Naive thymus-derived CD4-positive, alpha-beta T cell (primary cell): ENCODE data around the gene DLST. TPM values are rescaled to one million over a fixed set of nuclear protein-coding genes. Genes with fewer than 3 reads are reported as not detected.

Source experiments
- ATAC-seq: fragments of 150-1000 bp; cut with Tn5 transposase; 2 replicates; pipeline ENCODE4 v1.10.0; 2021; ENCODE audit warnings: mild to moderate bottlenecking, moderate library complexity
- CTCF ChIA-PET: fragments of 350-600 bp; sonication (Branson Sonifier 250); formaldehyde crosslinking; loops from one replicate; lab custom pipeline; 2021; ENCODE audit warnings: antibody characterized with exemption; lab: Charles Lee
- POLR2A ChIA-PET: fragments of 350-600 bp; sonication (Branson Sonifier 250); formaldehyde crosslinking; loops from one replicate; lab custom pipeline; 2021; ENCODE audit warnings: antibody characterized with exemption, inconsistent platforms; lab: Charles Lee
- DNase-seq, 9 donors: peaks; one replicate each; pipeline versions ENCODE4 v3.0.0 to v3.0.0-alpha.2; 2020 to 2022; ENCODE audit warnings: mixed read lengths in 1 of 9
- H3K27ac ChIP-seq: one replicate; pipeline ENCODE4 v1.7.0; 2013; ENCODE audit warnings: mild to moderate bottlenecking, low read depth, low read length, moderate library complexity
- H3K27me3 ChIP-seq, 2 donors: one replicate each; pipeline ENCODE4 v1.7.0; 2013; ENCODE audit warnings: low read length in 2 of 2, mild to moderate bottlenecking in 2 of 2, moderate library complexity in 2 of 2; ENCODE audit not compliant: control insufficient read depth in 2 of 2, insufficient read depth in 2 of 2
- H3K36me3 ChIP-seq, 3 experiments: 1 replicate in 2 of 3; 2 replicates in 1 of 3; pipeline ENCODE4 v1.7.0; 2013; ENCODE audit warnings: low read length in 3 of 3, mild to moderate bottlenecking in 3 of 3, moderate library complexity in 1 of 3; ENCODE audit not compliant: insufficient read depth in 3 of 3, control insufficient read depth in 2 of 3
- H3K4me1 ChIP-seq, 2 donors: one replicate each; pipeline ENCODE4 v1.7.0; 2013; ENCODE audit warnings: low read length in 2 of 2, mild to moderate bottlenecking in 2 of 2, moderate library complexity in 1 of 2; ENCODE audit not compliant: control insufficient read depth in 2 of 2, insufficient read depth in 2 of 2
- H3K4me3 ChIP-seq: 2 replicates; pipeline ENCODE4 v1.7.0; 2013; ENCODE audit warnings: mild to moderate bottlenecking, low read length
- H3K9me3 ChIP-seq, 3 experiments: 1 replicate in 2 of 3; 2 replicates in 1 of 3; pipeline ENCODE4 v1.7.0; 2013; ENCODE audit warnings: low read length in 3 of 3; ENCODE audit not compliant: control insufficient read depth in 2 of 3
- H3K27ac Mint-ChIP-seq, 9 donors: one replicate each; pipeline ENCODE4 v1.8.0; 2020 to 2022; ENCODE audit warnings: mixed read lengths in 9 of 9, mild to moderate bottlenecking in 8 of 9, moderate library complexity in 5 of 9, inconsistent platforms in 2 of 9
- H3K27me3 Mint-ChIP-seq, 5 donors: one replicate each; pipeline ENCODE4 v1.8.0; 2021 to 2022; ENCODE audit warnings: mixed read lengths in 5 of 5, mild to moderate bottlenecking in 1 of 5
- H3K36me3 Mint-ChIP-seq, 5 donors: one replicate each; pipeline ENCODE4 v1.8.0; 2020 to 2022; ENCODE audit warnings: mixed read lengths in 5 of 5, mild to moderate bottlenecking in 3 of 5, inconsistent platforms in 1 of 5
- H3K4me1 Mint-ChIP-seq, 7 donors: one replicate each; pipeline ENCODE4 v1.8.0; 2020 to 2022; ENCODE audit warnings: mixed read lengths in 7 of 7, mild to moderate bottlenecking in 3 of 7, inconsistent platforms in 1 of 7
- H3K4me3 Mint-ChIP-seq, 10 donors: one replicate each; pipeline ENCODE4 v1.8.0; 2020 to 2022; ENCODE audit warnings: mild to moderate bottlenecking in 10 of 10, mixed read lengths in 10 of 10, moderate library complexity in 6 of 10, inconsistent platforms in 2 of 10
- H3K9me3 Mint-ChIP-seq, 11 donors: one replicate each; pipeline ENCODE4 v1.8.0; 2020 to 2022; ENCODE audit warnings: mixed read lengths in 11 of 11, mild to moderate bottlenecking in 4 of 11, inconsistent platforms in 1 of 11, moderate library complexity in 1 of 11
- intact Hi-C, 2 donors: fragments of 100-400 bp; cut with micrococcal nuclease; formaldehyde crosslinking; loops; one replicate each; pipeline ENCODE4 v1.15.1; 2023
- polyA plus RNA-seq, 2 donors: library from polyadenylated mRNA; unstranded; fragments of 300-500 nt; fragmentation: Illumina TruSeq; gene quantifications; one replicate each; pipeline ENCODE4 v1.2.3, GENCODE V29; 2021
- total RNA-seq, 6 experiments: library from RNA in 5 of 6; stranded (reverse) in 5 of 6; gene quantifications; 1 replicate in 5 of 6; 2 replicates in 1 of 6; pipeline ENCODE4 v1.2.3 and lab custom pipeline; 2021 to 2026

Gene DLST
- total and polyA plus RNA-seq, 7 experiments from 2014 or later: 8.9 to 132 (median 96.0) TPM

- Histone ChIP-seq H3K4me3 (no peak overlapping the region), H3K9me3 (no peaks in the 10 kb centered on the region), H3K36me3 (no peaks in the 10 kb centered on the region), H3K4me1 (peaks cover 0 to under 1% of the 10 kb centered on the region in 2 donors), H3K27me3 (no peaks in the 10 kb centered on the region), H3K27ac (no peak overlapping the region)
- Mint-ChIP-seq H3K9me3 (no peaks in the 10 kb centered on the region), H3K36me3 (peaks cover 0 to 3% (median 0%) of the 10 kb centered on the region in 5 donors), H3K4me3 (no peak overlapping the region), H3K27me3 (no peaks in the 10 kb centered on the region), H3K4me1 (peaks cover 0 to 9% (median 6%) of the 10 kb centered on the region in 7 donors), H3K27ac (peak overlapping the region in 1 of 9 donors; percentile 59)
- intact Hi-C loops: no loop called here
- ChIA-PET CTCF (no interaction called here), POLR2A (no interaction called here)
- DNase-seq (no peak), ATAC-seq (no peak)
Observed at GRCh38 chr14:74918380-74918779, 36.7 kb downstream of the DLST start.

GRCh38 chr14:74919421-74920165 lies 37.9 kb downstream of the DLST start:
- H3K4me3 Mint-ChIP-seq: no peak overlapping the region
- peak overlapping the region in 1 of 9 donors; percentile 52 for H3K27ac Mint-ChIP-seq
- peaks cover 0 to 3% of the 10 kb centered on the region in 2 donors for H3K4me1 ChIP-seq
- peaks cover 0 to 16% (median 13%) of the 10 kb centered on the region in 7 donors for H3K4me1 Mint-ChIP-seq
- no peaks in the 10 kb centered on the region for H3K9me3 ChIP-seq
- no peaks in the 10 kb centered on the region for H3K36me3 ChIP-seq
- ChIA-PET POLR2A (no interaction called here), CTCF (no interaction called here)
- H3K27me3 ChIP-seq: no peaks in the 10 kb centered on the region
- H3K27ac ChIP-seq: no peak overlapping the region
- no peak for DNase-seq
- intact Hi-C loops: no loop called here
- peaks cover 0 to 3% (median 0%) of the 10 kb centered on the region in 5 donors for H3K36me3 Mint-ChIP-seq
- no peak overlapping the region for H3K4me3 ChIP-seq
- ATAC-seq: no peak
- no peaks in the 10 kb centered on the region for H3K9me3 Mint-ChIP-seq
- H3K27me3 Mint-ChIP-seq: peaks cover 0 to 4% (median 0%) of the 10 kb centered on the region in 5 donors

GRCh38 chr14:74920281-74920680 lies 38.6 kb downstream of the DLST start:
- POLR2A ChIA-PET: no interaction called here
- peaks cover 0 to 7% (median 0%) of the 10 kb centered on the region in 5 donors for H3K27me3 Mint-ChIP-seq
- no peak for ATAC-seq
- no peak overlapping the region for H3K27ac Mint-ChIP-seq
- H3K4me1 ChIP-seq: peaks cover 0 to 3% of the 10 kb centered on the region in 2 donors
- no peaks in the 10 kb centered on the region for H3K9me3 Mint-ChIP-seq
- H3K9me3 ChIP-seq: no peaks in the 10 kb centered on the region
- no peak for DNase-seq
- H3K4me3 Mint-ChIP-seq: no peak overlapping the region
- no peak overlapping the region for H3K4me3 ChIP-seq
- H3K27me3 ChIP-seq: no peaks in the 10 kb centered on the region
- H3K27ac ChIP-seq: no peak overlapping the region
- CTCF ChIA-PET: interaction anchor here (0.6 to 1.2 kb wide), 2 partner anchors 37 to 58 kb away, joined by 3 to 4 read pairs; no protein-coding TSS in a partner anchor
- intact Hi-C loops: no loop called here
- H3K4me1 Mint-ChIP-seq: peaks cover 0 to 16% (median 13%) of the 10 kb centered on the region in 7 donors
- peaks cover 0 to 3% (median 0%) of the 10 kb centered on the region in 5 donors for H3K36me3 Mint-ChIP-seq
- H3K36me3 ChIP-seq: no peaks in the 10 kb centered on the region

- POLR2A ChIA-PET: interaction anchor here (0.5 kb wide), 1 partner anchor 29 kb away, joined by 3 read pairs; no protein-coding TSS in a partner anchor
- Histone ChIP-seq H3K27ac (no peak overlapping the region), H3K36me3 (no peaks in the 10 kb centered on the region), H3K4me3 (no peak overlapping the region), H3K9me3 (no peaks in the 10 kb centered on the region), H3K27me3 (no peaks in the 10 kb centered on the region), H3K4me1 (peaks cover 0 to 3% of the 10 kb centered on the region in 2 donors)
- no peaks in the 10 kb centered on the region for H3K9me3 Mint-ChIP-seq
- H3K27ac Mint-ChIP-seq: no peak overlapping the region
- CTCF ChIA-PET: interaction anchor here (0.6 to 1.2 kb wide), 5 partner anchors 15 to 1147 kb away, joined by 3 to 5 read pairs (median 3); no protein-coding TSS in a partner anchor
- peaks cover 0 to under 1% (median 0%) of the 10 kb centered on the region in 5 donors for H3K36me3 Mint-ChIP-seq
- peaks cover 0 to 11% (median 0%) of the 10 kb centered on the region in 5 donors for H3K27me3 Mint-ChIP-seq
- H3K4me1 Mint-ChIP-seq: peaks cover 0 to 16% (median 13%) of the 10 kb centered on the region in 7 donors
- H3K4me3 Mint-ChIP-seq: no peak overlapping the region
- DNase-seq (no peak), ATAC-seq (no peak)
- intact Hi-C loops: no loop called here
Observed at GRCh38 chr14:74921053-74921620, 39.4 kb downstream of the DLST start.

GRCh38 chr14:74921987-74922751 lies 40.5 kb downstream of the DLST start:
- ChIA-PET POLR2A (interaction anchor here (1.1 to 1.8 kb wide), 2 partner anchors 19 to 20 kb away, joined by 3 to 5 read pairs; no protein-coding TSS in a partner anchor), CTCF (interaction anchor here (0.9 to 1.5 kb wide), 3 partner anchors 16 to 17 kb away, joined by 3 to 5 read pairs (median 5); no protein-coding TSS in a partner anchor)
- Histone ChIP-seq H3K36me3 (no peaks in the 10 kb centered on the region), H3K27ac (peak overlapping the region; percentile 77), H3K4me1 (peaks cover 0 to 3% of the 10 kb centered on the region in 2 donors), H3K27me3 (no peaks in the 10 kb centered on the region), H3K4me3 (peak overlapping the region; percentile 47), H3K9me3 (no peaks in the 10 kb centered on the region)
- DNase-seq (no peak), ATAC-seq (no peak)
- Mint-ChIP-seq H3K4me1 (peaks cover 0 to 16% (median 13%) of the 10 kb centered on the region in 7 donors), H3K9me3 (no peaks in the 10 kb centered on the region), H3K36me3 (no peaks in the 10 kb centered on the region), H3K27me3 (peaks cover 0 to 19% (median 5%) of the 10 kb centered on the region in 5 donors), H3K4me3 (peak overlapping the region; percentile 32 to 86 (median 65)), H3K27ac (peak overlapping the region in 7 of 9 donors; percentile 42 to 78 (median 62))
- intact Hi-C loops: no loop called here
